8988T (cell line): ENCODE results near the gene RELCH.
"Not testable (repeated sequence)": the region's sequence is repeated elsewhere in the genome, so short reads cannot be mapped to it uniquely, and the experiment has no call there.

ENCODE experiments used
- DNase-seq: peaks from one replicate; pipeline ENCODE4 v3.0.0; 2011

The RELCH gene, protein sequence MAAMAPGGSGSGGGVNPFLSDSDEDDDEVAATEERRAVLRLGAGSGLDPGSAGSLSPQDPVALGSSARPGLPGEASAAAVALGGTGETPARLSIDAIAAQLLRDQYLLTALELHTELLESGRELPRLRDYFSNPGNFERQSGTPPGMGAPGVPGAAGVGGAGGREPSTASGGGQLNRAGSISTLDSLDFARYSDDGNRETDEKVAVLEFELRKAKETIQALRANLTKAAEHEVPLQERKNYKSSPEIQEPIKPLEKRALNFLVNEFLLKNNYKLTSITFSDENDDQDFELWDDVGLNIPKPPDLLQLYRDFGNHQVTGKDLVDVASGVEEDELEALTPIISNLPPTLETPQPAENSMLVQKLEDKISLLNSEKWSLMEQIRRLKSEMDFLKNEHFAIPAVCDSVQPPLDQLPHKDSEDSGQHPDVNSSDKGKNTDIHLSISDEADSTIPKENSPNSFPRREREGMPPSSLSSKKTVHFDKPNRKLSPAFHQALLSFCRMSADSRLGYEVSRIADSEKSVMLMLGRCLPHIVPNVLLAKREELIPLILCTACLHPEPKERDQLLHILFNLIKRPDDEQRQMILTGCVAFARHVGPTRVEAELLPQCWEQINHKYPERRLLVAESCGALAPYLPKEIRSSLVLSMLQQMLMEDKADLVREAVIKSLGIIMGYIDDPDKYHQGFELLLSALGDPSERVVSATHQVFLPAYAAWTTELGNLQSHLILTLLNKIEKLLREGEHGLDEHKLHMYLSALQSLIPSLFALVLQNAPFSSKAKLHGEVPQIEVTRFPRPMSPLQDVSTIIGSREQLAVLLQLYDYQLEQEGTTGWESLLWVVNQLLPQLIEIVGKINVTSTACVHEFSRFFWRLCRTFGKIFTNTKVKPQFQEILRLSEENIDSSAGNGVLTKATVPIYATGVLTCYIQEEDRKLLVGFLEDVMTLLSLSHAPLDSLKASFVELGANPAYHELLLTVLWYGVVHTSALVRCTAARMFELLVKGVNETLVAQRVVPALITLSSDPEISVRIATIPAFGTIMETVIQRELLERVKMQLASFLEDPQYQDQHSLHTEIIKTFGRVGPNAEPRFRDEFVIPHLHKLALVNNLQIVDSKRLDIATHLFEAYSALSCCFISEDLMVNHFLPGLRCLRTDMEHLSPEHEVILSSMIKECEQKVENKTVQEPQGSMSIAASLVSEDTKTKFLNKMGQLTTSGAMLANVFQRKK

DNA sequence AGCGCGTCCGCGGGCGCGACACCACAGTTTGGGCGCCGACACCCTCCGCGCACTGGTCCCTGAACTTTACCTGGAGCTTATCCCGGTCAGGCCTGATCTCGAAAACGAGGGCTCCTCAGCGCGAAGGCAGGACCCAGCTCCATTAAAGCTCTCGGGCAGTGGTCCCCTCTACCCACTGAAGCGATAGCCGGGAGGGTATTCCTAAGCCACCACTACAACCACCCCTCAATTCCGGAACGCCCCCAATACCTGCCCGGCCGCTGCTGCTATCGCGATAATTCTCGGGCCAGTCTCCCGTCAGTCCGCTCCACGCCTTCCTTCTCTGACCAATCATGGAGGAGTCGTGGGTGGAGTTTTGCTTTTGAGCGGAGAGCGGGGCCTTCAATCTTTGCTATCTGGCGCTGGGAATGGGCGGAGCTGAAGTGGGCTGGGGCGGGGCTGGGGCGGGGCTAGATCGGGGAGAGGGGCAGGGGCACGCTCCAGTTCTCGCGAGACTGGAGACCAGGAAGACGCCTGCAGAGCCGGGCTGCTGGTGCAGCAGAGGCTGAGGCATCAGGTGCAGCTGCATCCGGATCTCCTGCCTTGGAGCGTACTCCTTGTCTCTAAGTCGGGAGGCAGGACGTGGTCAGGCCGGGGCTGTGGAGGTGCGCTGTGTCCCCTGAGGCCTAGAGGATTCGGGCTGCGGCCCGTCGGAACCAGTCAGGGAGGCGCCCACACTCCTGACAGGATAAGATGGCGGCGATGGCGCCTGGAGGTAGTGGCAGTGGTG lies at the start of gene RELCH, which contains the start of gene PIGN:
Gene RELCH, plus strand, starts transcription at position 482 of the 769 bp plus-strand sequence. Its CDS starts 251 bp downstream, at position 733.
Gene PIGN, minus strand, starts transcription at position 283 of the 769 bp plus-strand sequence. CDS start 25,703 bp downstream, outside the sequence.
- DNase-seq: peak; percentile 38

DNA sequence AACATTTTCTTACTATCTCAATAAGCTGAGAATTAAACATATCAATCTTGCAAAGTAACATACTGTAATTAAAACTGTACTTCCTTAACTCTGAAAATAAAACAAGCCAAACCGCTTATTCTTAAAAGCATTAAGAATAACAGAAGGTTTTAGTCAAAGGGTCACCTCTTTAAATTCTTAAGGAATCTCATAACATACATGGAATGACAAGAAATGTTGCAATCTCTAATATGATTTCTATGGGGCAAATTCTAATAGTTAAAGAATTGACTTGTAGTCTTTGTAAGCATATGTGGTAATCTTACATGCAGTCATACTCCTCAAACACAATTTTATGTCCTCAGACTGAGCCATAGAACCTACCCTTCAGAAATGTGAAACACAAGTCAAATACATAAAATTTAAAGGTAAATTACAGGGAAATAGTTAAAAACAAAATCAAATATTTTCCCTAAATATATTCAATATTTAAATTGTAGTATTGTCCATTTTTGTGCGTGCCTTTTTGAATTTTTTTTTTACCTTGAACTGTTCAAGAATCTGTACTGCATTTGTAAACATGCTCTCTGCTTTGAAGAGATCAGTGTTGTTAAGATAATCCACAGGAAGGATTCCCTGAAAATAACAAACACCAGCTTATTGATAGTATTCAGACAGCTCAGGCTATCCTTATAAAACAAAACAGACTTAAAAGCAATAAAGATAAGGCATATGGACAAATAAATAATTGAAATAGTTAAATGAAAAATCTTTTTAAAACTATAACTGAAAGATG lies 48.4 kb upstream of the RELCH start:
- DNase-seq: no peak

DNA sequence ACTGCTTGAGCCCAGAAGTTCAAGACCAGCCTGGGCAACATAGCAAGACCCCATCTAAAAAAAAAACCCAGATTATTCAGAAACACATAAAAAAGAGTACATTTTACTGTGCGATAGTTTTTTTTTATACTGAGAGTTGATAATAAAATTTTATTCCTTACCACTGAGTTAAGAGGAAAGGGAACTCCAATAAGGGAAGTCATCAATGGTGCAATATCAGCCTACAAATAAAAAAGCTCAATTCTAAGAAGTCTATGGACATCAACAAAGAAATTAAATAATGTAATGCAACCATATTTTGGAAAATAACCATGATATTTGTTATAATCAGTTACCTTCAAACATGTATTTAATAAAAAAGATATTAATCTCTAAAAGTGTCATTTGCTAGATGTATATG lies 46.8 kb upstream of the RELCH start:
- DNase-seq: no peak

DNA sequence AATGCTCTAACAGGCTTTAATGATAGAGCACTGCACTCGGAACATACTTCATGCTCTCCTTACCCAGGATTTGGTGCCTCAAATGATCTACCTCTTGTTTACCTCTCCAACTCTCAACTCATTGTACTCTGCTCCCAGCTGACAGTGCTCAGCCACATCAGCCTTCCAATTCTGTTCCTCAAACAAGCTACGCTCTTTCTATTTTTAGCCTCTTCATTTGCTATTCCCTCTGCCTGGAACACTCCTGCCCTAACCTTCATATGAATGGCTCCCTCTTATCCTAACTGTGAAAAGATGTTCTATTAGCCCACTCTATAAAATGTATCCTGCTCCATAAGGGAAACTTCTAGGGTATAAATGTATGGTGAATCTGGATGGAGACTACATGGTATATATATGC lies 42.7 kb upstream of the RELCH start:
- no peak for DNase-seq

DNA sequence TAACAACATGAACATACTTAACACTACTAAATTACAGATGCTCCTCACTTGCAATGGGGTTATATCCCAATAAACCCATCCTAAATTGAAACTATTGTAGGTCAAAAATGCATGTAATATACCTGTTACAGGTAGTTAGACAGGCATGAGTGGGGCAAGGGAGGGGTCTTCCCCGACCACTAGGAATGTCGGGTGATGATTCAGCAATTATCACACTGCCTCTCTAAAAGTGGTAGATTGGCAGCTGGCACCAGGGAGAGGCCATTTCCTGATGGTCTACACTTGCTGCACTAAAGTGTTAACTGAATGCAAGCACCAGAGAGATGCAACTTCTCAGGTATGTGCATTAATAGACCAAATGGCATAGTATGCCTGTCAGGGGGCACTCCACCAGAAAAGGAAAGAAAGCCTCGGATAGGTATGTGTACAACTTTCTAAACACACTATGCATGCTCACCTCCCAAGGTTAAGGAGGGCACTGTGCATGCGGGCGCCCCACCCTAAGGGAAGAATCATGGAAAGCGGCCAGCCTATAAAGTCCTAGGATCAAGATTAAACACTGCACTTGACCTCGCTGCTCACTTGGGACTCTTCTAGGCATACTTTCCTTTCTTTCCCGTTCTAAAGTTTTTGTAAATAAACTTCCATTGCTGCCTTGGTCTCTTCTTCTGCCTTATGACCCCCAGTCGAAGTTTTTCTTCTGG lies 35.8 kb upstream of the RELCH start:
- no peak for DNase-seq

DNA sequence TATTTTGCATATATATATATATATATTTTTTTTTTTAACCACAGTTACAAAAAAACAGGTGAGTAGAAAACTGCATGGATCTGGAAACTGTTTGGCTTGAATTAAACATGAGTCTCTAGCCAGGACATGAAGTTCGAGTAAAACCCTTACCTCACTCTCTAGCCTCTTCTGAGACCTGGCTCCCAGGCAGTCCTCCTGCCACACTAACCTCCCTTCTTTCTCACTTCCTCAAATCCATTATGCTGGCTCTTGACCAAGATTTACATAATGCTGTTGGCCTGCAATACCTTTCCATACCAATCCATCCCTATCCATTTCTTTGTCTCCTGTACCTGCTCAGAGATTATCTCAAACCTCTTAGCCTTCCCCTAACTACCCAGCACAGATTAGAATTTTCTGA lies 34.2 kb upstream of the RELCH start:
- no peak for DNase-seq

DNA sequence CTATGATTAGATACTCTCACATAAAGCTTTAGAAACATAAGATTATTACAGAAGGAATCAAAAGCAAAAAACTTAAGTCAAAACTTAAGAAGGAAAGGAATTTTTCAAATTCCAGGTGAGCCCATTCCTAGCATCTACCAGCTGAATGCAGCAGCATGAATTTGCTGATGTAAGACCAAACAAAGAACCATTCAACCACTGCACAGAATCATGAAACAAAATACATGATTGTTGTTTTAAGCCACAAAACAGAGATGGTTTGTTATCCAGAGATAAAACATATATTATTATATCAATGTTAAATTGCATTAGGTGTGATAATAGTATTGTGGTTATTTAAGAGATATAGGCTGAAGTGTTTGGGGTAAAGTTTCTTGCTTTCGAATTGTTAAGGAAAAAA lies 29.2 kb upstream of the RELCH start:
- DNase-seq: no peak

DNA sequence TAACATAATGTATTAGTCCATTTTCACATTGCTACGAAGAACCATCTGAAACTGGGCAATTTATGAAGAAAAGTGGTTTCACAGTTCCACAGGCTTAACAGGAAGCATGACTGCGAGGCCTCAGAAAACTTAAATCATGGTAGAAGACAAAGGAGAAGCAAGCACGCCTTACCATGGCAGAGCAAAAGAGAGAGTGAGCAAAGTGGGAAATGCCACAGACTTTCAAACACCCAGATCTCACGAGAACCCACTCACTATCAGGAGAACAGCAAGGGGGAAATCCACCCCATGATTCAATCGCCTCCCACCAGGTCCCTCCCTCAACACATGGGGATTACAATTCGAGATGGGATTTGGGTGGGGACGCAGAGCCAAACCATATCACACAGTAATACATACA lies 22.7 kb upstream of the RELCH start:
- DNase-seq: no peak

DNA sequence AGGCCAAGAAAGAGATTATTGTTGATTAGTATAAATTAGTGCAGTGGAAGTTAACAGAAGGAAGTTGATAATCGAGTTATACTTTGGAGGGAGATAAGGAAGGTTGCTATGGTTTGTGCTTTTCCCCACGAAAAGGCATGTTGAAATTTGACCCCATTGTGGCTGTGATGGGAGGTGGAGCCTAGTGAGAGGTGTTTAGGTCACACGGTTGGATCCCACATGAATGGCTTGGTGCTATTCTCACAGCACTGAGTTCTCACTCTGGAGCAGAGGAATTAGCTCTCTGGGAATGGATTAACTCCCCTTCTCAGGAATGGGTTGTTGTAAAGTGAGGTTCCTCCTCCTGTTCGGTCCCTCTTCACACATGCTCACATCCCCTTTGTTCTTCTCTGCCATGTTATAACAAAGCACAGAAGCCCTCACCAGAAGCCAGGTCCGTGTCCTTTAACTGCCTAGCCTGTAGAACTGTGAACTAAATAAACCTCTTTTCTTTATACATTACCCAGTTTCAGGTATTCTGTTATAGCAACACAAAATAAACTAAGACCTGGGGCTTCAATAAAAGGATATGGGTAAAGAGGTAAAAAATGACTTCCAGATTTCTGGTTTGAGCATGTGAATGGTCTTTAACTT lies 22.1 kb upstream of the RELCH start:
- DNase-seq: no peak

DNA sequence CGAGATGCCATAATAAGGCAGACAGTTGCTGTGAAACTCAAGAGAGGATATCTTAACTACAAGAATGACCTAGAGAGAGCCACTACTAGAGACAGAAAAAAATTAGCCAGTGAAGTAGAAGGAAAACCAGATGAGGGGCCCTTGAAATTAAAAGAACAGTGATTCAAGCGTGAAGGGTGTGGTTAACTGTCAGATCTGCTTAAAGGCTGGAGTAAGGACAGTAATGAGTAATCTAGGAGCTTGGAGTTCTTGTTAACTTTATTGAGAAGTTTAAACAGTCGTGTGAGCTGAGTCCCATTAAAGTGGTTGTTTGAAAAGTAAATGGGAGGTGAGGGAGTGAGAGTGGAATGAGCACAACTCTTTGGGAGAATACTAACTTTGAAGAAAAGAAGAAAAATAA lies 21.5 kb upstream of the RELCH start:
- DNase-seq: no peak

DNA sequence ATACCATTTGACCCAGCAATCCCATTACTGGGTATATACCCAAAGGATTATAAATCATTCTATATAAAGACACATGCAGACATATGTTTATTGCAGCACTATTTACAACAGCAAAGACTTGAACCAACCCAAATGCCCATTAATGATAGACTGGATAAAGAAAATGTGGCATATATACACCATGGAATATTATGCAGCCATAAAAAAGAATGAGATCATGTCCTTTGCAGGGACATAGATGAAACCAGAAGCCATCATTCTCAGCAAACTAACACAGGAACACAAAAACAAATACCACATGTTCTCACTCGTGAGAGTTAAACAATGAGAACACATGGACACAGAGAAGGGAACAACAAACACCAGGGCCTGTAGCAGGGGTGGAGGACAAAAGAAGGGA lies 20.5 kb upstream of the RELCH start:
- not testable (repeated sequence) for DNase-seq

DNA sequence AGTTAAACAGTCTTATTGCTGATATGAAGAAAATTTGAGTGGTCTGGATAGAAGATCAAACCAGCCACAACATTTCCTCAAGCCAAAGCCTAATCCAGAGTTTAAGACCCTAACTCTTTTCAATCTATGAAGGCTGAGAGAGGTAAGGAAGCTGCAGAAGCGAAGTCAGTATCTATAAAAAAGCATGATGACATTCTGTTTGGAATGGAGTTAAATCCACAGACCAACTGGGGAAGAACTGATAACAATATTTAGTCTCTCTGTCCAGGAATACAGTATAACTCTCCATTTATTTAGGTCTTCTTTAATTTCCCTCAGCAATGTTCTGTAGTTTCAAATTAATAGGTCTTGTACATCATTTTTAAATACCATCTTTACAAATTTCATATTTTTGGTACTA lies 16.2 kb upstream of the RELCH start:
- DNase-seq: no peak

DNA sequence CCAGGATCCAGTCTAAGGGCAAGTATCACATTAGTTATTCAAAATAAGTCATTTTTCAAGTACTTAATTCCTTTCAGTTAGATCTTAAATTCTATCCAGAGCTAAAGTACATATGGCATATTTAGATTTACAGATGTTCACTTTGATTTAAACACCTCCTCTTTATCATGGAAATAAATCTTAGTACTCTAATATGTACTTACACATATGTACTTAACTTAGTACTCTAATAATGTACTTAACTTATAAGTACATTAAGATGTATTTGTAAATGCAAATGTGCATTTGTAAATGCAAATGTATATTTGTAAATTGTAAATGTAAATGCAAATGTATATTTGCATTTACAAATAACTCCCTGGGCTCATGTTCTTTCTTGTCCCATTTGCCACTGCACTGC lies 14.8 kb upstream of the RELCH start:
- no peak for DNase-seq

DNA sequence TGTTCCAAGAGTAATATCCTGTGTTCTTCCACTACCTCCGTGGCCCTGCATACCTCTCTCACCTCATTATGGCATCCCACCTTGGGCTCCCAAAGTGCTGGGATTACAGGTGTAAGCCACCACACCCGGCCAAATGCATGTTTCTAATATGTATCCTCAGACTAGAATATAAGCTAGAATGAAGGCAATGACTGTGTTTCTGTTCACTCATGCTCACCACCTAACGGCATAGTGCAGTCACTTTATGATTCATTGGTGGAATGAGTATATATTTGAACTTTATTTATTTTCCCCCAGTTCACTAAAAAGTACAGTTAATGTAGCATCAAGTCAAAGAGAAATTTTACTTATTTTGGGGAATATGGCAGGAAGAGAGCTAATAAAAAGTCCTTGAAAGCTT lies 11.5 kb upstream of the RELCH start:
- DNase-seq: no peak

DNA sequence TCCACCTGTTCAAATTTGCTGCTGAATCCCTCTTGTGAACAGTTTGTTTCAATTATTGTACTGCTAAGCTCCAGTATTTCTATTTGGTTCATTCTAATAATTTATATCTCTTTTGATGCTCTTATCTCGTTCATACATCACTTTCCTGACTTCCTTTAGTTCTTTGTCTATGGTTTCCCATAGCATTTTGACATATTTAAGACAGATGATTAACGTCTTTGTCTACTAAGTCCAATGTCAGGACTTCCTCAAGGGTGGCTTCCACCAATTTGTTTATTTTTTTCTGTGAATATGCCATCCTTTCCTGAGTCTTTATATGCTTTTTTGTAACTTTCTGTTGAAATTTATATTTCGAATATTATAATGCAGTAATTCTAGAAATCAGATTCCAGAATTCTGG lies 9.8 kb upstream of the RELCH start:
- no peak for DNase-seq

DNA sequence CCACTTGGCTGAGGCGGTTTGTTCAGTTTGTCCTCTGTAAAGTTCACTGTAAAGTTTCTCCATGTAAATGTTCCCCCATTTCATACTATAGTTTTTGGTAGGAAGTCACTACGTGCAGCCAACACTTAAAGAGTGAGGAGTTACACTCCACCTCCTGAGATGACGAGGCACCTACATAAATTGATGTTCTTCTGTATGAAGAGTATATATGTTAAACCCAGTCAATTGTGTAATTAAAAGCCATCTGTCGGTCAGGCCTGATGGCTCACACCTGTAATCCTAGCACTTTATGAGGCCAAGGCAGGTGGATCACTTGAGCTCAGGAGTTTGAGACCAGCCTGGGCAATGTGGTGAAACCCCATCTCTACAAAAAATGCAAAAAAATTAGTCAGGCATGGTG lies 7.8 kb upstream of the RELCH start:
- DNase-seq: no peak

DNA sequence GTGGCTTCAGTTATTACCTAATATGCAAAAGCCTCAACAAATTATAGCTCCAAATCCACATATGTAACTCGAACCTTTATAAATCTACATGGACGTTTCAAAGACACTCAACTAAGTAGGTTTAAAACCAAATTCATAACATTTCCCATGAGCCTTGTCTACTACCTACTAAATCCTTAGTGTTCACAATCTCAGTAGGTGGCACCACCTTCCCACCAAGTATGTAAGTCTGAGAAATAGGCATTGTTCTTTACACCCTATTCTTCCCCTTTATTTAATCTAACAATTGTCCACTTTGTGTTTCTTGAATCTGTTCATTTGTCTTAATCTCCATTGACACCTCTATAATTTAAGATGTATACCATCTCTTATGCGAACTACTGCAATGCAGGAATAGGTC lies 4.8 kb upstream of the RELCH start:
- DNase-seq: no peak

DNA sequence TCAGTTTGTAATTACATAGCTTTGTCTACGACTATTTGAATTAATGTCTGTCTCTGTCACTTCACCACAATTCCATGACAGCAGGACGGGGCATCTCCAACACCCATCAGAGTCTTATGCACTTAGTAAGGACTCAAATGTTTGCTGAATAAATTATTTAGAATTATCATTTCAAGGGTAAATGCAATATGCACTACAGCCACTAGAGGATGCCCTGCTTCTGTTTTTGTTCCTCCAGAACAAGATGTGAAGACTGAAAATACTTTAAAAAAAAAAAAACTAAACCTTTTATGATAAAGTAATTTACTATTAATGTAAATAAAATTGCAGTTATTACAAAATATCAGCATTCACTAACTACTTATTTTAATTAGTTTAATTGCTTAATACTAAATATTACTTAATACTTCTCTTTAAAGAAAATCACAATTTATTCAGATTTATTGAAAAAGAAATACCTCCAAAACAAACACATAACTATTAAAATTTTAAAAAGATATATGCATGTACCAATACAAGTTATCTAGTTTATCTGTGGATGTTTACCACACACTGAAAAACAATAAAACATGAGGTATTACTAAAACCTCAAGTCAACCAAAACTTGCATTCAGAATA lies 3.4 kb upstream of the RELCH start:
- no peak for DNase-seq

DNA sequence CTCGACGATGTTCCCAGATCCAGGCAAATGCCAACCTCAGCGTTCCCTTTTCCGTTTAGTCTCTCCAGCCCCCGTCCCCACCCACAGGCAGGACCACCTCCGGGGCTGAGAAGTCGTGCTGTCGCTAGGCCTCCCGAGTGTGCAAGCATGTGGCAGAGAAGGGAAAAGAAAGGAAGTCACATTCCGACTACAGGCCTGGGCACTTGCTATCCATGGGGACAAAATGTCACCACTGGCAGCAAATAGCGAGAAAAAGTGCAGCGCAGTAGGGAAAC lies 619 bp upstream of the RELCH start:
- DNase-seq: no peak
